ENCODE measurements around the gene GAGE12F. TPM values are rescaled to one million over a fixed set of nuclear protein-coding genes. Genes with fewer than 3 reads are reported as not detected.

The GAGE12F gene
- not detected in 5 replicates for total RNA-seq (2022; extraction: Qiagen RNA extraction)

GRCh38 chrX:49560542-49560941 lies at the start of gene GAGE12F:
GAGE12F (plus strand) TSS chrX:49560842; CDS start chrX:49561997, 1,155 bp downstream.

GRCh38 chrX:49531877-49532276 lies 28.8 kb upstream of the GAGE12F start, which contains the start of gene GAGE12C:
GAGE12C (plus strand) TSS chrX:49532177; CDS start chrX:49533332, 1,155 bp downstream.

GRCh38 chrX:49541433-49541832 lies 19.2 kb upstream of the GAGE12F start, which contains the start of gene GAGE12D:
GAGE12D (plus strand) TSS chrX:49541733; CDS start chrX:49542888, 1,155 bp downstream.

GRCh38 chrX:49550989-49551388 lies 9.7 kb upstream of the GAGE12F start, which contains the start of gene GAGE12E:
GAGE12E (plus strand) TSS chrX:49551289; CDS start chrX:49552444, 1,155 bp downstream.

GRCh38 chrX:49570100-49570499 lies 9.5 kb downstream of the GAGE12F start, which contains the start of gene GAGE12G:
GAGE12G (plus strand) TSS chrX:49570400; CDS start chrX:49571555, 1,155 bp downstream.

GRCh38 chrX:49579649-49580048 lies 19.0 kb downstream of the GAGE12F start, which contains the start of gene GAGE12H:
GAGE12H (plus strand) TSS chrX:49579949; CDS start chrX:49581104, 1,155 bp downstream.

GRCh38 chrX:49589196-49589595 lies 28.6 kb downstream of the GAGE12F start, which contains the start of gene GAGE2A:
GAGE2A (plus strand) TSS chrX:49589496; CDS start chrX:49590651, 1,155 bp downstream.

GRCh38 chrX:49598720-49599119 lies 38.1 kb downstream of the GAGE12F start, which contains the start of gene GAGE1:
GAGE1 (plus strand) TSS chrX:49599020; CDS start chrX:49600175, 1,155 bp downstream.

Other genes starting within 250 kb of the GAGE12F start
- not detected in 5 replicates for gene GAGE12J, start 238.8 kb upstream of the GAGE12F start, total RNA-seq (2022; extraction: Qiagen RNA extraction)
- not detected in 5 replicates for gene GAGE13, start 229.3 kb upstream of the GAGE12F start, total RNA-seq (2022; extraction: Qiagen RNA extraction)
- gene GAGE12C, start 28.7 kb upstream of the GAGE12F start, total RNA-seq (2022; extraction: Qiagen RNA extraction), result not detected in 5 replicates
- not detected in 5 replicates for gene GAGE12D, start 19.1 kb upstream of the GAGE12F start, total RNA-seq (2022; extraction: Qiagen RNA extraction)
- not detected in 5 replicates for gene GAGE12E, start 9.6 kb upstream of the GAGE12F start, total RNA-seq (2022; extraction: Qiagen RNA extraction)
- not detected in 5 replicates for gene GAGE12G, start 9.6 kb downstream of the GAGE12F start, total RNA-seq (2022; extraction: Qiagen RNA extraction)
- gene GAGE12H, start 19.1 kb downstream of the GAGE12F start, total RNA-seq (2022; extraction: Qiagen RNA extraction), result not detected in 5 replicates
- gene GAGE2A, start 28.7 kb downstream of the GAGE12F start, total RNA-seq (2022; extraction: Qiagen RNA extraction), result not detected in 5 replicates
- gene GAGE1, start 38.2 kb downstream of the GAGE12F start, total RNA-seq (2022; extraction: Qiagen RNA extraction), result 0.17 TPM in 1 of 5 replicates, not detected in the others
- gene PAGE1, start 135.1 kb downstream of the GAGE12F start, total RNA-seq (2022; extraction: Qiagen RNA extraction), result 0.23 to 0.43 TPM (median 0.36 TPM) in 3 of 5 replicates, not detected in the others

Data from A549 treated with dexamethasone at 1 μM for 4 hours (cell line).